ENCODE measurements around the gene ESR2. TPM values are rescaled to one million over a fixed set of nuclear protein-coding genes. Genes with fewer than 3 reads are reported as not detected.

Gene ESR2
- total and polyA plus RNA-seq, 2 of the 8 experiments (the other 6 are each of a cell fraction or from before 2014, with no cell fraction given): 0.19 to 0.23 TPM

GRCh38 chr14:64053694-64054669 is 240.2 kb downstream of the ESR2 start:
- Histone ChIP-seq H3K56ac (replicated peaks; ENCODE audit: insufficient read length, low read depth, low read length) (no peak overlapping the region), H2BK20ac (ENCODE audit: low read length) (no peak overlapping the region), H3K9ac (replicated peaks in 1 of 4; ENCODE audit: extremely low read depth in 1 of 4, low read depth in 3 of 4, low read length in 3 of 4) (no peak overlapping the region), H4K5ac (ENCODE audit: insufficient read length, low read depth, low read length) (no peak overlapping the region), H2BK12ac (ENCODE audit: low read depth, low read length) (no peak overlapping the region), H2BK120ac (replicated peaks; ENCODE audit: low read depth, low read length) (no peak overlapping the region), H3K23ac (ENCODE audit: insufficient read length) (no peak overlapping the region), H3K4me2 (ENCODE audit: insufficient read depth in 1 of 2, low read depth in 2 of 2, low read length in 2 of 2) (no peak overlapping the region), H2AFZ (ENCODE audit: low read length) (no peak overlapping the region), H3K9me3 (ENCODE audit: insufficient read depth in 2 of 2, low read depth in 1 of 2, low read length in 1 of 2) (no peaks in the 10 kb centered on the region), H4K91ac (replicated peaks; ENCODE audit: insufficient read length, low read length) (no peak overlapping the region), H3K23me2 (ENCODE audit: low read depth, low read length) (no peaks in the 10 kb centered on the region), H3K4me3 (ENCODE audit: extremely low read depth in 1 of 4, insufficient read depth in 2 of 4, low read depth in 3 of 4, low read length in 4 of 4) (no peak overlapping the region), H3K4me1 (replicated peaks in 1 of 4; ENCODE audit: control insufficient read depth in 3 of 4, insufficient read depth in 4 of 4, low read length in 3 of 4) (no peaks in the 10 kb centered on the region; a peak in 1 of 7 replicates), H2BK15ac (ENCODE audit: low read length) (no peak overlapping the region), H3K27ac (ENCODE audit: low read depth, low read length) (no peak overlapping the region), H3K79me1 (ENCODE audit: low read depth, low read length) (no peaks in the 10 kb centered on the region), H2BK5ac (ENCODE audit: low read depth, low read length) (no peak overlapping the region), H3K27me3 (replicated peaks in 1 of 4; ENCODE audit: control insufficient read depth in 3 of 4, extremely low read depth in 1 of 4, insufficient read depth in 3 of 4, low read length in 3 of 4) (no peaks in the 10 kb centered on the region), H3K36me3 (ENCODE audit: control insufficient read depth in 2 of 4, insufficient read depth in 4 of 4, low read length in 3 of 4) (peaks cover 0 to 25% (median 3%) of the 10 kb centered on the region in 4 experiments; a peak in 4 of 8 replicates), H3K18ac (ENCODE audit: extremely low read depth, low read length) (no peak overlapping the region), H3K79me2 (ENCODE audit: control insufficient read depth in 1 of 2, insufficient read depth in 2 of 2, low read length in 2 of 2) (no peaks in the 10 kb centered on the region), H2AK5ac (ENCODE audit: low read depth, low read length) (no peak overlapping the region), H4K20me1 (replicated peaks in 1 of 2; ENCODE audit: control insufficient read depth in 1 of 2, insufficient read depth in 2 of 2, low read length in 2 of 2) (no peaks in the 10 kb centered on the region), H3K4ac (replicated peaks; ENCODE audit: insufficient read length, low read depth, low read length) (no peak overlapping the region), H3K14ac (ENCODE audit: insufficient read length) (no peak overlapping the region), H4K8ac (ENCODE audit: extremely low read depth, insufficient read depth, low read length) (peak overlapping the region; percentile 25; the same call in 1 of the 2 replicates)
- POLR2A ChIA-PET (ENCODE audit: partially characterized antibody): no interaction called here
- FAIRE-seq (no peak), DNase-seq (ENCODE audit: low read depth in 1 of 2, low spot score in 2 of 2) (no peak)
- CTCF ChIA-PET (ENCODE audit: partially characterized antibody): interaction anchor here (1.7 to 2.0 kb wide), 2 partner anchors 15 to 84 kb away, joined by 3 to 10 read pairs; no protein-coding TSS in a partner anchor
- 83% methylated on average over 10 of the region's 10 CpGs; no CpG with 5 or more reads in 1 of the 2 experiments for WGBS, 2 experiments (ENCODE audit: extremely low coverage in 1 of 2, insufficient coverage in 1 of 2, insufficient read length in 1 of 2, insufficient replicate concordance in 2 of 2, low coverage in 1 of 2, low lambda C conversion rate in 2 of 2, missing lambda C conversion rate in 1 of 2)
- no peak for TF ChIP-seq TAF1 (IDR thresholded peaks at IDR 0.05; ENCODE audit: low read depth, low read length)
- TF ChIP-seq TAF7 (optimal IDR thresholded peaks at IDR 0.05; ENCODE audit: borderline replicate concordance, low read depth, low read length): no peak
- TF ChIP-seq TEAD4 (IDR thresholded peaks at IDR 0.05; ENCODE audit: low read depth, low read length): no peak
- TF ChIP-seq KDM1A (IDR thresholded peaks at IDR 0.05; ENCODE audit: borderline replicate concordance, low read length): no peak
- TF ChIP-seq CHD2 (IDR thresholded peaks at IDR 0.05; ENCODE audit: low read length): no peak
- TF ChIP-seq ATF2 (IDR thresholded peaks at IDR 0.05; ENCODE audit: low read length): no peak
- no peak for TF ChIP-seq GTF2F1 (IDR thresholded peaks at IDR 0.05; ENCODE audit: borderline replicate concordance, low read depth, low read length)
- TF ChIP-seq FOSL1 (IDR thresholded peaks at IDR 0.05; ENCODE audit: insufficient read depth, low read depth, low read length): no peak
- TF ChIP-seq ATF3 (IDR thresholded peaks at IDR 0.05; ENCODE audit: insufficient read depth, low read depth, low read length): no peak
